Measurements from ENCODE around the gene LAPTM4A. TPM values are rescaled to one million over a fixed set of nuclear protein-coding genes. Genes with fewer than 3 reads are reported as not detected.
"Not testable (repeated sequence)": the region's sequence is repeated elsewhere in the genome, so short reads cannot be mapped to it uniquely, and the experiment has no call there.

Gene LAPTM4A
- total RNA-seq, 1 donor = 249 TPM

DNA sequence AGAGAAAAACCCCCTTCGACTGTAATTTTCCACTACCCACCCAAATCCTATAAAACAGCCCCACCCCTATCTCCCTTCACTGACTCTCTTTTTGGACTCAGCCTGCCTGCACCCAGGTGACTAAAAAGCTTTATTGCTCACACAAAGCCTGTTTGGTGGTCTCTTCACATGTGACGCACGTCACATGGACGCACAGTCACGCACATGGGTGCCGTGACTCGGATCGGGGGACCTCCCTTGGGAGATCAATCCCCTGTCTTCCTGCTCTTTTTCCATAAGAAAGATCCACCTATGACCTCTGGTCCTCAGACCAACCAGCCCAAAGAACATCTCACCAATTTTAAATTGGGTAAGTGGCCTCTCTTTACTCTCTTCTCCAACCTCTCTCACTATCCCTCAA, 31.4 kb upstream of the LAPTM4A start:
- not testable (repeated sequence) for DNase-seq (ENCODE audit: insufficient read length, low spot score, missing footprints); H3K36me3 ChIP-seq (ENCODE audit: insufficient read depth, low read length); H3K4me2 ChIP-seq (ENCODE audit: insufficient read depth, low read length); H2AFZ ChIP-seq (ENCODE audit: low read length); H4K20me1 ChIP-seq (ENCODE audit: insufficient read depth, low read length); H3K9me3 ChIP-seq (ENCODE audit: low read depth, low read length); H3K4me3 ChIP-seq (ENCODE audit: insufficient read depth, low read length); H3K79me2 ChIP-seq (ENCODE audit: insufficient read depth, low read length); H3K27me3 ChIP-seq (ENCODE audit: insufficient read depth, low read length); H3K27ac ChIP-seq (ENCODE audit: low read depth, low read length); H3K4me1 ChIP-seq (ENCODE audit: insufficient read depth, low read length)

DNA sequence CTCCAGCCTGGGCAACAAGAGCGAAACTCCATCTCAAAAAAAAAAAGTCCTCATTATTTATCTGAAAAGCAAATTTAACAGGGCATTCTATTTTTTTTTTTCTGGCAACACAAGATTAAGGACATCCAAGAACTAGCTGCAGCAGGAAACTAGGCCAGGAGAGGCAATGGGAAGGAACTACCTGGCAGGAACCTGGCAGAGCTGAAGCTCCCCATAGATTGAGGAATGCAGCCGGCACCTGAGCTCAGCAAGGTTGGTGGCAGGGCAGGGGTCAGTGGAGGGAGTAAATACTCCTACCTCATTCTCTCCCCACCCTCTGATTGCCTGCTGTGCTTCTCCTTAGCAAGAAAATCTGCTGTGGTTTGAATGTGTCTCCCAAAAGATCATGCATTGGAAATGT, 30.4 kb upstream of the LAPTM4A start:
- no peaks in the 10 kb centered on the region for H3K36me3 ChIP-seq (ENCODE audit: insufficient read depth, low read length)
- no peaks in the 10 kb centered on the region for H3K79me2 ChIP-seq (ENCODE audit: insufficient read depth, low read length)
- no peaks in the 10 kb centered on the region for H3K27me3 ChIP-seq (ENCODE audit: insufficient read depth, low read length)
- no peak overlapping the region for H3K27ac ChIP-seq (ENCODE audit: low read depth, low read length)
- no peaks in the 10 kb centered on the region for H3K9me3 ChIP-seq (ENCODE audit: low read depth, low read length)
- no peak for DNase-seq (ENCODE audit: insufficient read length, low spot score, missing footprints)
- no peak overlapping the region for H2AFZ ChIP-seq (ENCODE audit: low read length)
- no peak overlapping the region for H3K4me2 ChIP-seq (ENCODE audit: insufficient read depth, low read length)
- H3K4me1 ChIP-seq (ENCODE audit: insufficient read depth, low read length) = peaks cover 8% of the 10 kb centered on the region
- H3K4me3 ChIP-seq (ENCODE audit: insufficient read depth, low read length) = no peak overlapping the region
- TF ChIP-seq, protein P1, sequence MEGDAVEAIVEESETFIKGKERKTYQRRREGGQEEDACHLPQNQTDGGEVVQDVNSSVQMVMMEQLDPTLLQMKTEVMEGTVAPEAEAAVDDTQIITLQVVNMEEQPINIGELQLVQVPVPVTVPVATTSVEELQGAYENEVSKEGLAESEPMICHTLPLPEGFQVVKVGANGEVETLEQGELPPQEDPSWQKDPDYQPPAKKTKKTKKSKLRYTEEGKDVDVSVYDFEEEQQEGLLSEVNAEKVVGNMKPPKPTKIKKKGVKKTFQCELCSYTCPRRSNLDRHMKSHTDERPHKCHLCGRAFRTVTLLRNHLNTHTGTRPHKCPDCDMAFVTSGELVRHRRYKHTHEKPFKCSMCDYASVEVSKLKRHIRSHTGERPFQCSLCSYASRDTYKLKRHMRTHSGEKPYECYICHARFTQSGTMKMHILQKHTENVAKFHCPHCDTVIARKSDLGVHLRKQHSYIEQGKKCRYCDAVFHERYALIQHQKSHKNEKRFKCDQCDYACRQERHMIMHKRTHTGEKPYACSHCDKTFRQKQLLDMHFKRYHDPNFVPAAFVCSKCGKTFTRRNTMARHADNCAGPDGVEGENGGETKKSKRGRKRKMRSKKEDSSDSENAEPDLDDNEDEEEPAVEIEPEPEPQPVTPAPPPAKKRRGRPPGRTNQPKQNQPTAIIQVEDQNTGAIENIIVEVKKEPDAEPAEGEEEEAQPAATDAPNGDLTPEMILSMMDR (IDR thresholded peaks at IDR 0.05; ENCODE audit: extremely low read depth, low read depth, low read length) = no peak
- H4K20me1 ChIP-seq (ENCODE audit: insufficient read depth, low read length) = no peaks in the 10 kb centered on the region

DNA sequence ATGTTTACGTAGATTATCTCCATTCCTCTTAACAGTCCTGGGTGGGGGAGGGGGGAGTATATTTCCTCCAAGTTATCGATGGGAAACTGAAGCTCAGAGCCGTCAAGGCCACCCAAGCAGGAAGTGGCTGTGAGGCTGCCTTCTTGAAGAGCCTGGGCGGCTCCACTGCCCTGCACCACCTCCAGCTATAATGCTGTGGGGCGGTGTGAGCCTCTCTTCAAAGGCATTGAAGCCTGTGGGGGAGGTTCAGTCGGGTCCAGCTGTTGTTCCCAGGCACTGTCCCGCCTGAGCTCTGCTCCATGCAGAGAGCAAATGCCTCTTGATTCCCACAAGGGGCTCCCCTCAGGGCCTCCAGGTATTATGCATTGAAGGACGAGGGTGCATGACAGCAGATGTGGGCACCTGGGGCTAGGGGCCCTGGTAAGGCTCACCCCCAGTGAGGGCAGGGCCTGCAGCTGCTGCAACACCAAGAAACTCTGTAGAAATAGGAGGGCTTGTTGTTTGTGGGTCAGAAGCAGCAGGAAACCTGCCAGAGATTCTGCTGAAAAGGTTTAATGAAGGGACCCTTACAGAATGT, 29.5 kb upstream of the LAPTM4A start:
- no peaks in the 10 kb centered on the region for H3K36me3 ChIP-seq (ENCODE audit: insufficient read depth, low read length)
- no peaks in the 10 kb centered on the region for H3K27me3 ChIP-seq (ENCODE audit: insufficient read depth, low read length)
- H2AFZ ChIP-seq (ENCODE audit: low read length) = no peak overlapping the region
- no peak overlapping the region for H3K4me3 ChIP-seq (ENCODE audit: insufficient read depth, low read length)
- H3K27ac ChIP-seq (ENCODE audit: low read depth, low read length) = no peak overlapping the region
- no peak overlapping the region for H3K4me2 ChIP-seq (ENCODE audit: insufficient read depth, low read length)
- no peak for DNase-seq (ENCODE audit: insufficient read length, low spot score, missing footprints)
- no peaks in the 10 kb centered on the region for H3K79me2 ChIP-seq (ENCODE audit: insufficient read depth, low read length)
- H3K4me1 ChIP-seq (ENCODE audit: insufficient read depth, low read length) = peaks cover 5% of the 10 kb centered on the region
- TF ChIP-seq, protein P1 (IDR thresholded peaks at IDR 0.05; ENCODE audit: extremely low read depth, low read depth, low read length) = no peak
- no peaks in the 10 kb centered on the region for H4K20me1 ChIP-seq (ENCODE audit: insufficient read depth, low read length)
- H3K9me3 ChIP-seq (ENCODE audit: low read depth, low read length) = no peaks in the 10 kb centered on the region

DNA sequence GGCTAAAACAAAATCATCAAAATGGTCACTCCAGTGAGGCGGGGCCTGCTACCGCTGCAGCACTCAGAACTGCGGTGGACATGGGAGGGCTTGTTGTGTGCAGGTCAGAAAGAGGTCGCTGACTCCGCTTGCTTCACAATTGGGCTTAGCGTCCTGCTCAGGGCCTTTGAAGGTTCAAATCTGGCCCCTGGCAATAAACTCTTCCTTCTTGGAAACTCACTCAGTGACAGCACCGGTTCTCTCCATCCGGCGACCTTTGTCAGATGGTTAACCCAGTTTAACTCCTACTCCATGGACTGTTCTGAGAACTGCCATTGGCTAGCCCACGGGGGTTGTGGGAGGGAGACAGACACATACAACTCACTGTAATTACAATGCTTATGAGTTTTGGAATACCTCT, 29.0 kb upstream of the LAPTM4A start:
- Histone ChIP-seq H2AFZ (ENCODE audit: low read length) (no peak overlapping the region), H3K4me2 (ENCODE audit: insufficient read depth, low read length) (no peak overlapping the region)
- no peak for DNase-seq (ENCODE audit: insufficient read length, low spot score, missing footprints)

More for the DNA sequence above, 29.0 kb upstream of the LAPTM4A start:
- TF ChIP-seq, protein P1 (IDR thresholded peaks at IDR 0.05; ENCODE audit: extremely low read depth, low read depth, low read length) = no peak
- no peaks in the 10 kb centered on the region for H3K4me1 ChIP-seq (ENCODE audit: insufficient read depth, low read length)
- H3K9me3 ChIP-seq (ENCODE audit: low read depth, low read length) = no peaks in the 10 kb centered on the region
- no peak overlapping the region for H3K27ac ChIP-seq (ENCODE audit: low read depth, low read length)
- no peaks in the 10 kb centered on the region for H3K27me3 ChIP-seq (ENCODE audit: insufficient read depth, low read length)
- H4K20me1 ChIP-seq (ENCODE audit: insufficient read depth, low read length) = no peaks in the 10 kb centered on the region
- no peaks in the 10 kb centered on the region for H3K79me2 ChIP-seq (ENCODE audit: insufficient read depth, low read length)
- no peaks in the 10 kb centered on the region for H3K36me3 ChIP-seq (ENCODE audit: insufficient read depth, low read length)
- no peak overlapping the region for H3K4me3 ChIP-seq (ENCODE audit: insufficient read depth, low read length)
